Ascending aorta (tissue), 2 donors: ENCODE results near the gene PERM1. TPM values are rescaled to one million over a fixed set of nuclear protein-coding genes. Genes with fewer than 3 reads are reported as not detected.
"Not testable (repeated sequence)": the region's sequence is repeated elsewhere in the genome, so short reads cannot be mapped to it uniquely, and the experiment has no call there.

Experiments used
- DNase-seq, 2 donors: peaks; one replicate each; pipeline ENCODE4 v3.0.0-alpha.2; 2019; ENCODE audit warnings: low spot score in 2 of 2
- H3K27ac ChIP-seq, 2 donors: fragments of 200-600 bp; sonication (generic); one replicate each; pipeline ENCODE4 v1.5.1; 2016 to 2017; ENCODE audit warnings: mild to moderate bottlenecking in 1 of 2
- H3K27me3 ChIP-seq: fragments of 200-600 bp; sonication (generic); one replicate; pipeline ENCODE4 v1.5.1; 2017
- H3K36me3 ChIP-seq, 2 donors: fragments of 200-600 bp; sonication (generic); one replicate each; pipeline ENCODE4 v1.5.1; 2016
- H3K4me1 ChIP-seq, 2 donors: fragments of 200-600 bp; sonication (generic); one replicate each; pipeline ENCODE4 v1.5.1; 2016 to 2017; ENCODE audit warnings: mild to moderate bottlenecking in 1 of 2
- H3K4me3 ChIP-seq, 2 donors: fragments of 200-600 bp; sonication (generic); one replicate each; pipeline ENCODE4 v1.5.1; 2016 to 2017; ENCODE audit warnings: mild to moderate bottlenecking in 1 of 2
- H3K9me3 ChIP-seq, 2 donors: fragments of 200-600 bp; sonication (generic); one replicate each; pipeline ENCODE4 v1.5.1; 2016
- CTCF ChIP-seq, 3 experiments: fragments of 200-600 bp in 2 of 3; fragments of 450-650 bp in 1 of 3; sonication (generic) in 2 of 3; IDR thresholded peaks; one replicate each; pipeline ENCODE4 v1.5.1; 2016 to 2019; ENCODE audit warnings: antibody characterized with exemption in 3 of 3, mild to moderate bottlenecking in 1 of 3, moderate library complexity in 1 of 3
- intact Hi-C: fragments of 100-400 bp; cut with DNase I; formaldehyde crosslinking; loops from one replicate; pipeline ENCODE4 v1.15.1; 2023
- total RNA-seq: library from RNA; depleted of rRNA; stranded (reverse); fragments of >200 nt; gene quantifications from one replicate; pipeline ENCODE4 v1.1.0, GENCODE V29; 2016

Gene PERM1
- total RNA-seq, result not detected

- Histone ChIP-seq H3K36me3 (no peaks in the 10 kb centered on the region), H3K27me3 (no peaks in the 10 kb centered on the region), H3K4me1 (no peaks in the 10 kb centered on the region), H3K4me3 (no peak within 1 kb of the TSS), H3K9me3 (no peaks in the 10 kb centered on the region), H3K27ac (no peak within 1 kb of the TSS)
- DNase-seq, result no peak
- intact Hi-C loops, result no loop called here
- TF ChIP-seq CTCF (IDR thresholded peaks at IDR 0.05), result no peak
These were observed at the start of gene PERM1 for GRCh38 chr1:981955-982558. Gene PERM1, minus strand, starts transcription at chr1:982093. Its CDS starts 1,064 bp downstream, at chr1:981029.

- H3K4me1 ChIP-seq, result peaks cover 12 to 15% of the 10 kb centered on the region in 2 donors
- DNase-seq, H3K27me3 ChIP-seq, intact Hi-C loops, H3K9me3 ChIP-seq, H3K36me3 ChIP-seq, H3K27ac ChIP-seq, H3K4me3 ChIP-seq: not testable (repeated sequence)
These were observed 49.2 kb upstream of the PERM1 start for GRCh38 chr1:1030867-1031658.

- peaks cover under 1 to 3% of the 10 kb centered on the region in 2 donors for H3K4me1 ChIP-seq
- no peaks in the 10 kb centered on the region for H3K27me3 ChIP-seq
- no peak overlapping the region for H3K4me3 ChIP-seq
- H3K27ac ChIP-seq, result no peak overlapping the region
- intact Hi-C loops, result no loop called here
- H3K9me3 ChIP-seq, result no peaks in the 10 kb centered on the region
- TF ChIP-seq CTCF (IDR thresholded peaks at IDR 0.05), result no peak
- DNase-seq, result no peak
- H3K36me3 ChIP-seq, result no peaks in the 10 kb centered on the region
These were observed 45.9 kb upstream of the PERM1 start for GRCh38 chr1:1027791-1028190.

- no peak for DNase-seq
- Histone ChIP-seq H3K4me3 (no peak overlapping the region), H3K9me3 (no peaks in the 10 kb centered on the region), H3K36me3 (no peaks in the 10 kb centered on the region), H3K27ac (no peak overlapping the region), H3K4me1 (no peaks in the 10 kb centered on the region), H3K27me3 (no peaks in the 10 kb centered on the region)
- TF ChIP-seq CTCF (IDR thresholded peaks at IDR 0.05), result no peak
- intact Hi-C loops, result no loop called here
These were observed 44.9 kb upstream of the PERM1 start for GRCh38 chr1:1026599-1027413.

GRCh38 chr1:1025730-1026129, 43.8 kb upstream of the PERM1 start:
- Histone ChIP-seq H3K4me3 (no peak overlapping the region), H3K4me1 (peaks cover 3 to 5% of the 10 kb centered on the region in 2 donors), H3K27me3 (no peaks in the 10 kb centered on the region), H3K36me3 (no peaks in the 10 kb centered on the region), H3K9me3 (no peaks in the 10 kb centered on the region), H3K27ac (no peak overlapping the region)
- no peak for TF ChIP-seq CTCF (IDR thresholded peaks at IDR 0.05)
- DNase-seq, result no peak
- intact Hi-C loops, result no loop called here
